ENCODE measurements around the gene BUD23. TPM values are rescaled to one million over a fixed set of nuclear protein-coding genes. Genes with fewer than 3 reads are reported as not detected.
A peak's percentile ranks its signal among the peaks of the same experiment; 100 is the strongest.

The BUD23 gene
- total RNA-seq, 1 donor from 2014 or later = 74.8 TPM

- DNase-seq (no peak), ATAC-seq (ENCODE audit: low read depth) (no peak)
- H3K4me3 Mint-ChIP-seq = peak overlapping the region; percentile 76
- no peaks in the 10 kb centered on the region for H3K9me3 Mint-ChIP-seq
- peaks cover 6% of the 10 kb centered on the region for H3K4me1 Mint-ChIP-seq
- peaks cover 15% of the 10 kb centered on the region for H3K27me3 Mint-ChIP-seq
- no peaks in the 10 kb centered on the region for H3K36me3 Mint-ChIP-seq (ENCODE audit: low read depth)
- H3K27ac Mint-ChIP-seq = no peak overlapping the region
- ChIA-PET CTCF (interaction anchor here (1.1 kb wide), 1 partner anchor 11 kb away, joined by 3 read pairs; no protein-coding TSS in a partner anchor), POLR2A (interaction anchor here (0.6 kb wide), 1 partner anchor 48 kb away, joined by 9 read pairs; no protein-coding TSS in a partner anchor)
- TF ChIP-seq CTCF (IDR thresholded peaks at IDR 0.05) = no peak
- intact Hi-C loops (cut with micrococcal nuclease) = loop anchor here (5.0 kb wide), 2 partner anchors 68 to 173 kb away; partner anchors contain the start of genes ABHD11 and METTL27
These were observed 14.5 kb upstream of the BUD23 start for GRCh38 chr7:73668886-73669230.

- TF ChIP-seq CTCF (IDR thresholded peaks at IDR 0.05) = no peak
- no peak overlapping the region for H3K27ac Mint-ChIP-seq
- ATAC-seq (ENCODE audit: low read depth) (no peak), DNase-seq (no peak)
- no peak overlapping the region for H3K4me3 Mint-ChIP-seq
- ChIA-PET CTCF (no interaction called here), POLR2A (interaction anchor here (0.6 kb wide), 1 partner anchor 48 kb away, joined by 9 read pairs; no protein-coding TSS in a partner anchor)
- no peaks in the 10 kb centered on the region for H3K9me3 Mint-ChIP-seq
- H3K36me3 Mint-ChIP-seq (ENCODE audit: low read depth) = no peaks in the 10 kb centered on the region
- intact Hi-C loops (cut with micrococcal nuclease) = loop anchor here (5.0 kb wide), 2 partner anchors 68 to 173 kb away; partner anchors contain the start of genes ABHD11 and METTL27
- peaks cover 13% of the 10 kb centered on the region for H3K27me3 Mint-ChIP-seq
- peaks cover 6% of the 10 kb centered on the region for H3K4me1 Mint-ChIP-seq
These were observed 14.1 kb upstream of the BUD23 start for GRCh38 chr7:73669288-73669701.

GRCh38 chr7:73669858-73670385 is 13.5 kb upstream of the BUD23 start:
- no peaks in the 10 kb centered on the region for H3K9me3 Mint-ChIP-seq
- ATAC-seq (ENCODE audit: low read depth) (no peak), DNase-seq (no peak)
- POLR2A ChIA-PET = no interaction called here
- no peaks in the 10 kb centered on the region for H3K36me3 Mint-ChIP-seq (ENCODE audit: low read depth)
- intact Hi-C loops (cut with micrococcal nuclease) = loop anchor here (5.0 kb wide), 2 partner anchors 67 to 172 kb away; partner anchors contain the start of genes ABHD11 and METTL27
- no peak overlapping the region for H3K27ac Mint-ChIP-seq
- H3K4me1 Mint-ChIP-seq = peaks cover 6% of the 10 kb centered on the region
- peaks cover 9% of the 10 kb centered on the region for H3K27me3 Mint-ChIP-seq
- CTCF ChIA-PET = no interaction called here
- no peak overlapping the region for H3K4me3 Mint-ChIP-seq
- no peak for TF ChIP-seq CTCF (IDR thresholded peaks at IDR 0.05)

- DNase-seq (no peak), ATAC-seq (ENCODE audit: low read depth) (no peak)
- Mint-ChIP-seq H3K27ac (no peak overlapping the region), H3K4me1 (peaks cover 6% of the 10 kb centered on the region), H3K36me3 (ENCODE audit: low read depth) (no peaks in the 10 kb centered on the region), H3K4me3 (no peak overlapping the region), H3K9me3 (no peaks in the 10 kb centered on the region), H3K27me3 (peaks cover 6% of the 10 kb centered on the region)
- intact Hi-C loops (cut with micrococcal nuclease) = no loop called here
- ChIA-PET CTCF (no interaction called here), POLR2A (no interaction called here)
- no peak for TF ChIP-seq CTCF (IDR thresholded peaks at IDR 0.05)
These were observed 12.1 kb upstream of the BUD23 start for GRCh38 chr7:73671322-73671661.

GRCh38 chr7:73671857-73672445 is 11.4 kb upstream of the BUD23 start:
- DNase-seq = no peak

More at GRCh38 chr7:73671857-73672445, 11.4 kb upstream of the BUD23 start:
- no peaks in the 10 kb centered on the region for H3K9me3 Mint-ChIP-seq
- no peak for TF ChIP-seq CTCF (IDR thresholded peaks at IDR 0.05)
- ChIA-PET CTCF (no interaction called here), POLR2A (no interaction called here)
- intact Hi-C loops (cut with micrococcal nuclease) = no loop called here
- H3K4me3 Mint-ChIP-seq = no peak overlapping the region
- H3K27me3 Mint-ChIP-seq = peaks cover 6% of the 10 kb centered on the region
- no peaks in the 10 kb centered on the region for H3K36me3 Mint-ChIP-seq (ENCODE audit: low read depth)
- peaks cover 6% of the 10 kb centered on the region for H3K4me1 Mint-ChIP-seq
- no peak for ATAC-seq (ENCODE audit: low read depth)
- H3K27ac Mint-ChIP-seq = no peak overlapping the region

All from activated B cell treated with CpG ODN at 0.5 μM for 24 hours (primary cell).